ENCODE measurements around the gene COL18A1. TPM values are rescaled to one million over a fixed set of nuclear protein-coding genes. Genes with fewer than 3 reads are reported as not detected.

The COL18A1 gene
- total RNA-seq, 3 donors from 2014 or later (not counting 1 experiment from before 2014, with no cell fraction given), result 12.3 to 22.3 (median 12.7) TPM

DNA sequence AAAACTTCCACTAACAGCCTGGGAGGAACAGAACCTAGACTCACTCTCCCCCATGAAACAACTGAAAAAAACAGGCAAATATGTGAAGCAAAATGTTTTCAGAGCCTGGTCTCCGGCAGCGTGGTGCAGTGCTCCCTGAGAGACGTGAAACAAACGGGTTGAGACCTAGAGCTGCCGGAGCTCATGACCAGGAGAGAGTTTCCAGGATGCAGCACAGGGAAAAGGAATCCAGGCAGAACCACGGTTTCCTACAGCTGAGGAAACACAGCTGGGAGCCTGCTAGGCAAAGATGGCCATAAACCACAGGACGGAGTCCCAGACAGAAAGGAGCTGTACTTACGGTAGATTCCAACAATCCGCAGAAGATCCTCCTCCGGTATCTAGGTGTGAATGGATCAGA, 157.4 kb downstream of the COL18A1 start:
- DNase-seq, result no peak
- Histone ChIP-seq H3K4me3 (ENCODE audit: low read length) (no peak overlapping the region), H3K36me3 (ENCODE audit: control insufficient read depth, insufficient read depth, low read length) (no peaks in the 10 kb centered on the region), H3K27ac (ENCODE audit: low read length) (no peak overlapping the region), H3K9me3 (ENCODE audit: control insufficient read depth, insufficient read depth, low read length) (no peaks in the 10 kb centered on the region), H3K27me3 (ENCODE audit: control insufficient read depth, insufficient read depth, low read length) (no peaks in the 10 kb centered on the region), H3K4me1 (ENCODE audit: control insufficient read depth, insufficient read depth, low read length) (no peaks in the 10 kb centered on the region)
- no peaks in the 10 kb centered on the region for H3K36me3 Mint-ChIP-seq
- no peak overlapping the region for H3K27ac Mint-ChIP-seq
- no peak for ATAC-seq
- intact Hi-C loops (cut with micrococcal nuclease), result no loop called here
- no peak for TF ChIP-seq CTCF (IDR thresholded peaks at IDR 0.05)
- H3K4me1 Mint-ChIP-seq, result no peaks in the 10 kb centered on the region
- peaks cover 0 to 4% of the 10 kb centered on the region in 2 donors for H3K9me3 Mint-ChIP-seq
- 57% methylated on average over 10 of the region's 10 CpGs for WGBS (ENCODE audit: insufficient coverage)
- H3K4me3 Mint-ChIP-seq, result no peak overlapping the region
- H3K27me3 Mint-ChIP-seq (ENCODE audit: low read depth in 2 of 2), result peaks cover 41 to 46% of the 10 kb centered on the region in 2 donors

DNA sequence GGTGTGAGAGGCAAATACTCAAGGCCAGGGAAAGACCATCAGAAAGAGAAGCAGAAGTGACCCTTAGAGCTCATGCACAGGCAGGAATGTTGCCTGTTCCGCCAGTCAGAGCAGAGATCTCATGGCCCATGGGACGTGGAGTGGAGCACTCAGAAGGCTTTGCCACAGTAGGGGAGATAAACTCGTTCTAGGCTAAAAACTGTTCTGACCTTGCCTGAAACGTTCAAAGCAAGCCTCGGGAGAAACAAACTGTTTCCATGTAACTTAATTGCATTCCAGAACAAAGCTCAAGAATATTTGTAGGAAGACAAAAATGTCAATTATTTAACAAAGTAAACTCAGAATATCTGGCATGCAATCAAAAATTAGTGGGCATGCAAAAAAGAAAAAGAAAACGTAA, 158.0 kb downstream of the COL18A1 start:
- Mint-ChIP-seq H3K9me3 (peaks cover 0 to 4% of the 10 kb centered on the region in 2 donors), H3K4me3 (no peak overlapping the region), H3K36me3 (no peaks in the 10 kb centered on the region), H3K4me1 (no peaks in the 10 kb centered on the region), H3K27ac (no peak overlapping the region), H3K27me3 (ENCODE audit: low read depth in 2 of 2) (peaks cover 41 to 46% of the 10 kb centered on the region in 2 donors)
- intact Hi-C loops (cut with micrococcal nuclease), result no loop called here
- ATAC-seq, result no peak
- H3K9me3 ChIP-seq (ENCODE audit: control insufficient read depth, insufficient read depth, low read length), result no peaks in the 10 kb centered on the region
- H3K27me3 ChIP-seq (ENCODE audit: control insufficient read depth, insufficient read depth, low read length), result no peaks in the 10 kb centered on the region
- TF ChIP-seq CTCF (IDR thresholded peaks at IDR 0.05), result no peak
- no peaks in the 10 kb centered on the region for H3K36me3 ChIP-seq (ENCODE audit: control insufficient read depth, insufficient read depth, low read length)
- H3K4me1 ChIP-seq (ENCODE audit: control insufficient read depth, insufficient read depth, low read length), result no peaks in the 10 kb centered on the region
- 76% methylated on average over 3 of the region's 6 CpGs for WGBS (ENCODE audit: insufficient coverage)
- no peak overlapping the region for H3K4me3 ChIP-seq (ENCODE audit: low read length)
- H3K27ac ChIP-seq (ENCODE audit: low read length), result no peak overlapping the region
- no peak for DNase-seq

Other genes starting within 250 kb of the COL18A1 start
- 10 to 100 TPM; 41.4 to 46.0 (median 43.3) TPM for gene POFUT2, start 117.3 kb upstream of the COL18A1 start, total RNA-seq
- 1 to 10 TPM; 2.5 to 9.0 (median 4.9) TPM for gene SLC19A1, start 137.3 kb downstream of the COL18A1 start, total RNA-seq
- 1 to 10 TPM in 1 of 3 donors, under 1 TPM in 2; 0.50 to 3.0 (median 0.52) TPM for gene PCBP3, start 238.6 kb downstream of the COL18A1 start, total RNA-seq